ENCODE data around the gene SLC44A2.

Gene SLC44A2

DNA sequence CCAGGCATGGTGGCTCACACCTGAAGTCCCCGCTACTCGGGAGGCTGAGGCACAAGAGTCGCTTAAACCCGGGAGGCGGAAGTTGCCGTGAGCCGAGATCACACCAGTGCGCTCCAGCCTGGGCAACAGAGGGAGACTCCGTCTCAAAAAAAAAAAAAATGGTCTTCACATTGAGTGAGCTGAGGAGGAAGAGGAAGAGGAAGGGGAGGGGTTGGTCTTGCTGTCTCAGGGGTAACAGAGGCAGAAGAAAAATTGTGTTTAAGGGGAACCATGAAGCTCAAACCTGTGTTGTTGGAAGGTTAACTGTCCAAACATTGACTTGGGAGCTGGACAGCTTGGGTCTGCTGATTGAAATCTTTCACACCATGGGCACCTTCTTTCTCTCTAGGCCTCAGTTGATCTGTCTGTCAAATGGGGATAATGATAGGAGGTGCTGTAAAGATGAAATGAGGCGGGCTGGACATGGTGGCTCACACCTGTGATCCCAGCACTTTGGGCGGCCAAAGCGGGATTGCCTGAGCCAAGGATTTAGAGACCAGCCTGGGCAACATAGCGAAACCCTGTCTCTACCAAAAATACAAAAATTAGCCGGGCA lies 9.8 kb upstream of the SLC44A2 start:
- DNase-seq (ENCODE audit: low read depth, low spot score), result no peak

DNA sequence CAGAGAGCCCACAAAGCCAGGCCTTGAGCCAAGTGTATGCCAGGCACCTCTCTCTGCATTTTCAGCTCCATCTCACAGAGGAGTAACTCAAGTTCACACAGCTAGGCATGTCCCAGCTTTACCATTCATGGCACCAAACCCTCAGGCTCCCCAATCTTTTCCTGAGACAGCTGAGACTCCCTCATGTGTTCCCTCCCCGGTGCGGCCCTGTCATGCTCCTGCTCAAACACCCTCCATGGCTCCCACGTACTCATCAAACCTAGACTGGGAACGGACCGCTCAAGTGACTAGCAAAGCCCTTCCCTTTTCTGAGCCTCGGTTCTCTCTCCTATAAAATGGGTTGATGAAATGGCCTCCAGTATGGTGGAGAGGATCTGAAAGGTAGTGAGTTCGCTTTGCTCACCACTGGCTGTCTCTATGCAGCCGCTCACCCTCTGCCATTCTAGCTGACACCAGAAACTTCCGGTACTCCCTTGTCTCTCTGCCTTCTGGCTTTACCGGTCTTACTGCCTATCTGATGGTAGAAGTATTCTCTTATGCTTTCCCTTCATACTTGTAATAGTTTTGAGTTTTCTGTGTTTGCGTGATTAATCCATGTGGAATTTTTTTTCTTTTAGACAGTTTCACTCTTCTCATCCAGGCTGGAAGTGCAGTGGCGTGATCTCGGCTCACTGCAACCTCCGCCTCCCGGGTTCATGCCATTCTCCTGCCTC lies 7.8 kb upstream of the SLC44A2 start:
- peak; percentile 75 for DNase-seq (ENCODE audit: low read depth, low spot score)

DNA sequence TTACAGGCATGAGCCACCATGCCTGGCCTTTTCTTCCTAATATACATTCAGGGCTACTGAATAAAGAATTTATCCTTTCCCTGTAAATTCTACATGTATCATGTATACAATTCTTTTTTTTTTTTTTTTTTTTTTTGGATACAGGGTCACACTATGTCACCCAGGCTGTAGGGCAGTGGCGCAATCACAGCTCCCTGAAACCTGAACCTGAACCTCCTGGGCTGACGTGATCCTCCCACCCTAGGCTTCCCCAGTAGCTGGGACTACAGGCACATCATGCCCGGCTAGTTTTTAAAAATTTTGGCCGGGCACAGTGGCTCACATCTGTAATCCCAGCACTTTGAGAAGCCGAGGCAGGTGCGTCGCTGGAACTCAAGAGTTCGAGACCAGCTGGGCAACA lies 6.5 kb upstream of the SLC44A2 start:
- no peak for DNase-seq (ENCODE audit: low read depth, low spot score)

DNA sequence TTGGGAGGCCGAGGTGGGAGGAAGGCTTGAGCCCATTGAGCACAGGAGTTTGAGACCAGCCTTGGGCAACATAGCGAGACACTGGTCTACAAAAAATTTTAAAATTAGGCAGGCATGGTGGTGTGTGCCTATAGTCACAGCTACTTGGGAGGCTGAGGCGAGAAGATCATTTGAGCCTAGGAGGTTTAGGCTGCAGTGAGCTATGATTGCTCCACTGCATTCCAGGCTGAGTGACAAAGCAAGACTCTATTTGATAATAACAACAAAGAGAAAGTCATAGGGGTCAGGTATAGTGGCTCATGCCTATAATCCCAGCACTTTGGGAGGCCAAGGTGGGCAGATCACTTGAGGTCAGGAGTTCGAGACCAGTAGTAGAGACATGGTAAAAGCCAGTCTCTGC lies 4.6 kb upstream of the SLC44A2 start:
- no peak for DNase-seq (ENCODE audit: low read depth, low spot score)

DNA sequence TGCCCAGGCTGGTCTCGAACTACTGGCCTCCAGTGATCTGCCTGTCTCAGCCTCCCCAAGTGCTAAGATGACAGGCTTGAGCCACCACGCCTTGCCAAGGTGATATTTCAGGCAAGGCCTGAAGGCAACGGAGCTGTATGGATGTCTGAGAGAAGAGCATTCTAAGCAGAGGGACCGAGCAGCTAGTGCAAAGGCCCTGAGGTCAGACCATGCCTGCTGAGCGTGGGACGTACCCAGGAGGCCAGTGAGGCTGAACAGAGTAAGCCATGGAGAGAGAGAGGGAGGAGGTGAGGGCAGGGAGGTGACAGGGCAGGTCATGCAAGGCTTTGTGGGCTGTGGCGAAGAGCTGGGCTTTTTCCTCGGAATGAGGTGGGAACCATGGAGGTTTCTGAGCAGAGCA lies 3.4 kb upstream of the SLC44A2 start:
- DNase-seq (ENCODE audit: low read depth, low spot score), result no peak

DNA sequence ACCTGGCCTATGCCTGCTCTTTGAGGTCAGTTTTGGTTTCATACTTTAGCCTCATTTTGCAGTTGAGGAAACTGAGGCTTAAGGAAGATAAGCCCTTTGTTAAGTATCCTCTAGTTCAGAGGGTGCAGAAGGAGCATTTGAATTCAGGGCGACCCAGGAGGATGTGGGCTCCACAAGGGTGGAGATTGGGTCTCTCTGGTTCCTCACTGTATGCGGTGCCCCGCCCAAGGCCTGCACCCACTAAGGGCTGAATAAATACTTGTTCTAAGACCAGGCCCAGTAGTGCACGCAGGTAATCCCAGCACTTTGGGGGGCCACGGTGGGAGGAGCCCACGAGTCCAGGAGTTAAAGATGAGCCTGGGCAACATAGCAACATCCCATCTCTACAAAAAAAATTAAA lies 768 bp upstream of the SLC44A2 start:
- no peak for DNase-seq (ENCODE audit: low read depth, low spot score)

DNA sequence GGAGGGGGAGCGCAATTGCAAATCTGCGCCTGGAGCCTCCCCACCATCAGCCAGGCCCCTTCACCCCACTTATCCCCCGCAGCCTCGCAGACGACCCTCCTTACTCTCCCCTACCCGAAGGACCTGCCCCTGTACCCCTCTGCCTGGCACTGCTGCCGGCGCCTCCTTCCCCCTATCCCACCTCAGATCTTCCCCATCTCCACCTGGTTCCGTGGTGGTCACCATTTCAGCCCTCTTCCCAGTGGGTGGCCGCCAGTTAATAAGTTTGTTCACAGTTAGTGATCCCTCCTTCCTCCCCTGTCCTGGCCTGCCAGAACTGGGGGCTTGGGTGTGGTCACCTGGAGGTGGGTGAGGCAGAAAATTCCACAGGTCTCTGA lies 397 bp downstream of the SLC44A2 start:
- DNase-seq (ENCODE audit: low read depth, low spot score), result peak; percentile 11

DNA sequence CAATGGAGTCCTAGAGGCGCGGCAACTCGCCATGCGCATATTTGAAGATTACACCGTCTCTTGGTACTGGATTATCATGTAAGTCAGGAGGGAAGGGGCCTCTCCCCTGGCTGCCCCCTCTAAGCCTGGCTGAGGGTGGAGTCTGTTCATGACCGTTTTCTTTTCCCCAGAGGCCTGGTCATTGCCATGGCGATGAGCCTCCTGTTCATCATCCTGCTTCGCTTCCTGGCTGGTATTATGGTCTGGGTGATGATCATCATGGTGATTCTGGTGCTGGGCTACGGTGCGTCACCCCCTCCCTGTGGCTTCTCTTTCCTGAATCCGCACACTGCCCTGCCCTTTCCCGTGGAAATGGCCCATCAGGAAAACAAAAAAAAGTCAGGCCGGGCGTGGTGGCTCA lies 6.5 kb downstream of the SLC44A2 start:
- no peak for DNase-seq (ENCODE audit: low read depth, low spot score)

DNA sequence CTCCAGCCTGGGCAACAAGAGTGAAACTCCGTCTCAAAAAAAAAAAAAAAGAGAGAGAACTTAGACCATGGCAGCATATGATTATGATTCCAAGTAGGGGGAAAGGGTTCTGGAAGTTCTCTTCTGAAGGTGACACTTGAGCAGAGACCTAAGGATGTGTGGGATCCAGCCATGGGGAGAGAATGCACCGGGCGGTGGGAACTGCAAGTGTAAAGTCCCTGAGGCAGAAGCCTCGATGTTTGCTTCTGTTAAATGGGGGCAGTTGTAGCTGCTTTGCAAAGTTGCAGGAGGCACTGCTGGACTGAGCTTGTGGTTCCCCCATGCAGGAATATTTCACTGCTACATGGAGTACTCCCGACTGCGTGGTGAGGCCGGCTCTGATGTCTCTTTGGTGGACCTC lies 9.1 kb downstream of the SLC44A2 start:
- no peak for DNase-seq (ENCODE audit: low read depth, low spot score)

DNA sequence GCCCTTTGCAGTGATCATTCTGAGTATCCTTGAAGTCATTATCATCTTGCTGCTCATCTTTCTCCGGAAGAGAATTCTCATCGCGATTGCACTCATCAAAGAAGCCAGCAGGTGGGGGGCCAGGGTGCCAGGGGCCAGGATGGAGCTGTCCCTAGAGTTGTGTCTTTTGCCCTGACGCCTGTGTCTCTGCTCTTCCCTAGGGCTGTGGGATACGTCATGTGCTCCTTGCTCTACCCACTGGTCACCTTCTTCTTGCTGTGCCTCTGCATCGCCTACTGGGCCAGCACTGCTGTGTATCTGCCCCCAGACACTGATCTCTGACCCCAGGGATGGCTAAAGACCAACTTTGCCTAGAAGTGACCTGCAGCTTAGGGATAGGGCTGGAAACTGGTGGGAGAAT lies 9.6 kb downstream of the SLC44A2 start:
- no peak for DNase-seq (ENCODE audit: low read depth, low spot score)

DNA sequence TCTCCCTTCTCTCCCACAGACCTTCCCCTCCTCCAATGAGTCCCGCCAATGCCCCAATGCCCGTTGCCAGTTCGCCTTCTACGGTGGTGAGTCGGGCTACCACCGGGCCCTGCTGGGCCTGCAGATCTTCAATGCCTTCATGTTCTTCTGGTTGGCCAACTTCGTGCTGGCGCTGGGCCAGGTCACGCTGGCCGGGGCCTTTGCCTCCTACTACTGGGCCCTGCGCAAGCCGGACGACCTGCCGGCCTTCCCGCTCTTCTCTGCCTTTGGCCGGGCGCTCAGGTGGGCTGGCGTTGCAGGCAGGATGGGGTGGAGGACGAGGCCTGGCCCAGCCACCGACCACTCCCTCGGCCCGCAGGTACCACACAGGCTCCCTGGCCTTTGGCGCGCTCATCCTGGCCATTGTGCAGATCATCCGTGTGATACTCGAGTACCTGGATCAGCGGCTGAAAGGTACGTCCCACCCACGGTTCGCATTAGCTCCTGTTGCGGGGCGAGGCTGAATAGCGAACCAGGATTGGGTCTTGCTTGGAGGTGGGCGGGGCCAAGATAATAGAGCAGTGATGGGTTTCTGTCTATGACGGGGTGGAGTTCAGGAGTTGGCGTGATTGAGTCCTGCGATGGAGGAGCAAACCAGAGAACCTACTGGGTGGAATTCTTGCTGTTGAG lies 11.1 kb downstream of the SLC44A2 start:
- no peak for DNase-seq (ENCODE audit: low read depth, low spot score)

DNA sequence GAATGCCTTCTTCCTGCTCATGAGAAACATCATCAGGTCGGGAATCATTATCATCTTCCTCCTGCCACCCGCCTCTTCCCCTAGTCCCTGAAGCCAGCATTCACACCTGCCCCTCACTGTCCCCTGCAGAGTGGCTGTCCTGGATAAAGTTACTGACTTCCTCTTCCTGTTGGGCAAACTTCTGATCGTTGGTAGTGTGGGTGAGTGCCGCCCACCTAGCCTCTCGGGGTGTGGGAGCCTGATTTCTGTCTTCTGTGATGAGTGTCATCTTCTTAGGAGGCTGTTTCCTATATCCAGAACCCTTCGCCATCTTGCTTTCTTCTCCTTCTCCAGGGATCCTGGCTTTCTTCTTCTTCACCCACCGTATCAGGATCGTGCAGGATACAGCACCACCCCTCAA lies 12.5 kb downstream of the SLC44A2 start:
- DNase-seq (ENCODE audit: low read depth, low spot score), result no peak

DNA sequence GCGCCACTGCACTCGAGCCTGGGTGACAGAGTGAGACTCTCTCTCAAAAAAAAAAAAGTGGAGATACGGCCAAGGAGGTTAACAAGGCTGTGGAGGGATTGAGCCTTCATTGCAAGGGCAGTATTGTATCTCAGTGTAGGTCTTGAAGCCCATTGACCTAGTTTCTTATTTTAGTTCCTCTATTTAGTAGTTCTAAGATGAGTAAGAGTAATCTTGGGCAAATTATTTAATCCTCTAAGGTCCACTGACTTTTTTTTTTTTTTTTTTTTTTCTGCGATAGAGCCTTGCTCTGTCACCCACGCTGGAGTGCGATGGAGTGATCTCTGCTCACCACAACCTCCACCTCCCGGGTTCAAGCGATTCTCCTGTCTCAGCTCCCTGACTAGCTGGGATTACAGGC lies 14.5 kb downstream of the SLC44A2 start:
- no peak for DNase-seq (ENCODE audit: low read depth, low spot score)

DNA sequence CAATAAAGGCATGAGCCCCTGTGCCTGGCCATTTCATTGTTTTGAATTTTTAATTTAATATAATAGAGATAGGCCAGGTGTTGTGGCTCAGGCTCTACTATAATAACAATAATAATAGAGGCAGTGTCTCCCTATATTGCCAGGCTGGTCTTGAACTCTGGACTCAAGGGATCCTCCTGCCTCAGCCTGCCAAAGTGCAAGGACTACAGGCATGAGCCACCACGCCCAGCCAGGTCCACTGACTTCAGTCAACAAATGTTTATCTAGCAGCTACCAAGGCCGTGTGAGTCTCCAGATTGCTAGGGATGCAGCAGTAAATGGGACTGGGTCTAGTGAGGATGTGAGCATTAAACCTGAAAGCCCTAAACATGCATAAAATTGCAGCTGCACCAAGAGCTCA lies 15.0 kb downstream of the SLC44A2 start:
- DNase-seq (ENCODE audit: low read depth, low spot score), result no peak

DNA sequence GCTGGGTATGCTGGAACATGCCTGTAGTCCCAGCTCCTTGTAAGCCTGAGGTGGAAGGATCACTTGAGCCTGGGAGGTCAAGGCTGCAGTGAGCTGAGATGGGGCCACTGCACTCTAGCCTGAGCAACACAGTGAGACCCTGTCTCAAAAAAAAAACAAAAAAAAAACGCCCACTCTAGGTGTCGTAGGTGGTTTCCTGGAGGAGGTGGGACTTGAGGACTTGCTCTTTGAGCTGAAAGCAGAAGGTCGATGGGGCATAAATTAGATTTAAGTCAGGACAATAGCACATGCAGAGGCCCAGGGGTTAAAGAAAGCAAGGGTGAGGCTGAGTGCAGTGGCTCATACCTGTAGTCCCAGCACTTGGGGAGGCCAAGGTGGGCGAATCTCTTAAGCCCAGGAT lies 15.9 kb downstream of the SLC44A2 start:
- DNase-seq (ENCODE audit: low read depth, low spot score), result no peak

DNA sequence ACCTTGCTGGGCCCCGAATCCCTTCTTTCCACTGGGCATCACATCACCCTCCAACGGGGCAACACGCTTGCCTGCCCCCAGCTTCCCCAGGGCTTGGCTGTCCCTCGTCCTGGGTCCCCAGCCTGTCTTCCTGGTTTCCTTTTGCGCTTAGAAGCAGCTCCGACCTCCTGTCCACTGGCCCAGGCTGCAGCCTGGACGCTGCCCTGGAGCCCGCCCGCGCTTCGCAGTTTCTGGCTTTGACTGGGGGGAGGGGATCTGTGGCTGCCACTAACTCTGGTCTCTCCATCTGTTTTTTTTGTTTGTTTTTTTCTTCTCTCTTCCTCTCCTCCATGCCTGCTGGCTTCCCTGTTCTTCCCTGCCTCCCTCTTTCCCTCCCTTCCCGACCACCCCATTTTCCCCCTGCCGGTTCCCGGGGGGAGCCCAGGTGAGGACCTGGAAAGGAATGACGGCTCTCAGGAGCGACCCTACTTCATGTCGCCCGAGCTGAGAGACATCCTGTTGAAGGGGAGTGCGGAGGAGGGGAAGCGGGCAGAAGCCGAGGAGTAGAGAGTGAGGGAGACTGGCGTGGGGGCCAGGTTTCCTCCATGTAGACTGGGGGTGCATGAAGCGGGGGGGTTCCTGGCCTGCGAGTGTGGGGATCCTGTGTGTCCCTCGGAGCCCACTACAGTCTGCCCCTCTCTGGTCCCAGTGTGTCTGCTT lies 17.3 kb downstream of the SLC44A2 start:
- DNase-seq (ENCODE audit: low read depth, low spot score), result no peak

DNA sequence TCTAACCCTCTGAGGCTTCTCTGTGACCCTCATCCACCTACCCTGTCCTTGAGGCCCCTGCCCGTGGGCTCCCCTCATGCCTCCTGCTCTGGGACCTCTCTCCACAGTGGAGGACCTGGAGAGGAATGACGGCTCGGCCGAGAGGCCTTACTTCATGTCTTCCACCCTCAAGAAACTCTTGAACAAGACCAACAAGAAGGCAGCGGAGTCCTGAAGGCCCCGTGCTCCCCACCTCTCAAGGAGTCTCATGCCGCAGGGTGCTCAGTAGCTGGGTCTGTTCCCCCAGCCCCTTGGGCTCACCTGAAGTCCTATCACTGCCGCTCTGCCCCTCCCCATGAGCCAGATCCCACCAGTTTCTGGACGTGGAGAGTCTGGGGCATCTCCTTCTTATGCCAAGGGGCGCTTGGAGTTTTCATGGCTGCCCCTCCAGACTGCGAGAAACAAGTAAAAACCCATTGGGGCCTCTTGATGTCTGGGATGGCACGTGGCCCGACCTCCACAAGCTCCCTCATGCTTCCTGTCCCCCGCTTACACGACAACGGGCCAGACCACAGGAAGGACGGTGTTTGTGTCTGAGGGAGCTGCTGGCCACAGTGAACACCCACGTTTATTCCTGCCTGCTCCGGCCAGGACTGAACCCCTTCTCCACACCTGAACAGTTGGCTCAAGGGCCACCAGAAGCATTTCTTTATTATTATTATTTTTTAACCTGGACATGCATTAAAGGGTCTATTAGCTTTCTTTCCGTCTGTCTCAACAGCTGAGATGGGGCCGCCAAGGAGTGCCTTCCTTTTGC lies 18.0 kb downstream of the SLC44A2 start:
- DNase-seq (ENCODE audit: low read depth, low spot score), result no peak

DNA sequence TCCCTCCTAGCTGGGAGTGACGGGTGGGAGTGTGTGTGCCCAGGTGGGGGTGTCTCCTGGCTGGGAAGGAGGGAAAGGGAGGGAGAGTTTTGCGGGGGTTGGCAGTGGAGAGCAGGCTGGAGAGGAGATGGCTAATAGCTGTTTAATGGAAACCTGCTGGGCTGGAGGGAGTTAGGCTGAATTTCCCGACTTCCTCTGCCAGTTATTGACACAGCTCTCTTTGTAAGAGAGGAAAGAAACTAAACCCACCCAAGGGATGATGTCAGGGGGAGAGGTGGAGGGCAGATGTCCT lies 18.6 kb downstream of the SLC44A2 start:
- peak; percentile 28 for DNase-seq (ENCODE audit: low read depth, low spot score)

DNA sequence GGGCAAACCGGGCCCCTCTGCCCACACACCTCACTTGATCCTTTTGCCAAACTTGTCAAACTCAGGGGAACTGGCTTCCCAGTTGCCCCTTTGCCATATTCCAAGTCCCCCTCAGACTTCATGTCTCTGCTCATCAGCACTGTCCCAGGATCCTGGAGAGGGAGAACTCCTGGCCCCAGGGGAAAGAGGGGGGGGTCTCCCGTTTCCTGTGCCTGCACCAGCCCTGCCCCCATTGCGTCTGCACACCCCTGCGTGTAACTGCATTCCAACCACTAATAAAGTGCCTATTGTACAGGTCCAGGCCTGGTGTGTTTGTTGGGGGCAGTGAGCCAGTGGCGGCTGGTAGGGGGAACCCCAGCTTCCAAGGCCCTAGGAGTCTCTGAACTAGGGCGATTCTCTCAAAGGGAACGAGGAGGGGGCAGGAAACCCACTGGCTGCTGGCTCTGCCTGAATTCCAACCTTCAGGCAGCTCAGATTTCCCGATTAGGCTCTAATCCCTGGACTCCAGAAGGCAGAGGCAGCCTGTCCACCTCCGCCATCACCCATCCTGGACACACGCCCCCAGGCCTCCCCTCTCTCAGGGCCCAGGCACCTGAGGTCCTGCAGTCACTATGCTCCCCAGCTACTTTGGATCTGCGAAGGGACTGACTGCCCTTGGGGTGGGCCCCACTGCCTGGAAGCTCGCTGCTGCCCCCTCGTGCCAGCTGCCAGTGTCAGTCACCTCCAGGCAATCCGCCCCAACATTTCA lies 19.1 kb downstream of the SLC44A2 start:
- peak; percentile 88 for DNase-seq (ENCODE audit: low read depth, low spot score)

DNA sequence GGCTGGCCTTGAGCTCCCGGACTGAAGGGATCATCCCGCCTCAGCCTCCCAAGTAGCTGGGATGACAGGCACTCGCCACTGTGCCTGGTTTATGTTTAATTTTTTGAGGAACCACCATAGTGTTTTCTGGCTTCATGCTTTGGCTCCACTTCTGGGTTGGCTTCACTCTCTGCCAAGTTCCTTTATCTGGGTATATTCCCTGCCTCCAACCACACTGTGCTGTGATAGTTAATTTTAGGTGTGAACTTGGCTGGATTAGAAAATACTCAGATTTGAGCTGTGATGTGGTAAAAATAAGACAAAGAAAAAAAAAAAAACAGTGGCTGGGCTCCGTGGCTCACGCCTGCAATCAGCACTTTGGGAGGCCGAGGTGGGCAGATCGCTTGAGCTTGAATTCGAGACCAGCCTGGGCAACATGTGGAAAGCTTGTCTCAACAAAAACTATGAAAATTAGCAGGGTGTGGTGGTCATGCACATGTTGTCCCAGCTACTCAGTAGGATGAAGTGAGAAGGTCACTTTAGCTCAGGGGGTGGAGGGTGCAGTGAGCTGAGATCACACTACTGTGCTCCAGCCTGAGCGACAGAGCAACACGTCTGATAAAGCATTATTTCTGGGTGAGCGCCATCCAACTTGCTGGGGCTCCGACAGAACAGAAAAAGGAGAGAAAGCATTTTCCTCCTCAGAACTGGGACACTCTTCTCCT lies 21.3 kb downstream of the SLC44A2 start:
- DNase-seq (ENCODE audit: low read depth, low spot score), result no peak

DNA sequence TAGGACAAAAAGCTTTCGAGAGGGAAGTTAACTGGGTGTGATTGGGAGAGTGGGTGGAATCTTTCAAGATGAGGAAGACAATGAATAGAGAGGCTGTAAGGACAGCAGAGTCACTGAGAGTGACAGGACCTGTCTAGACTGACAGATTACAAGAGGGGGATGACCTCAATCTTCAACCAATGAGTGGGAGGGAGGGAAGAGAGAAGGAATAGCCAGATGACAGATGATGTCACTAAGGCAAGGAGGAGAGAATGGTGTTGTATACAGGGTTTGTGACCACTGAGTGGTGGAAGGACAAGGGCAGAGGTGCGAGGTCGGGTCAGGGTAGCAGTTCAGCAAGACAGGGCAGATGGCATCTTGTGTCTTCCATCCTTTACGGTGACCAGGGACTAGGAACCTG lies 23.0 kb downstream of the SLC44A2 start:
- DNase-seq (ENCODE audit: low read depth, low spot score), result no peak

All from astrocyte of the hippocampus (primary cell).